ENCODE measurements around the gene DUOXA1. TPM values are rescaled to one million over a fixed set of nuclear protein-coding genes. Genes with fewer than 3 reads are reported as not detected.

DUOXA1 gene
- total and polyA plus RNA-seq, 9 of the 15 experiments (the other 6 are each of a cell fraction or from before 2014, with no cell fraction given): 0.17 to 0.74 (median 0.24) TPM; not detected in 6

DNA sequence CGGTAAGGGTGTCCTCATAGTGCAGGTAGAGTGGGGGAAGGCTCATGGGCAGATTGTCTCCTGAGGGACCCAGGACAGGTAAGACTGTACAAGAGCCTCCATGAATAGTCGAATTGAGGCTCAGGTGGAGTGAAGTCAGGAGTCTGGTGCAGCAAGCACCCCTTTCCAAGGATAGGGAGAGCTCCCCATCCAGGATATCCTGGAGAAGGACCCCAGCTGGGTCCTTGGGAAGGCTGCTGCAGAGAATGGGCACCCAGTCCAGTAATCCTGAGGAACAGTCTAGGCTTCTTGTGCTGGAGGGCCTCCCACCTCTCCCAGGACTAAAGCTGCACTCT, 15.0 kb downstream of the DUOXA1 start:
- Histone ChIP-seq H3K27me3 (ENCODE audit: control insufficient read depth in 2 of 2, insufficient read depth in 2 of 2, low read length in 2 of 2) (peaks cover 2 to 19% of the 10 kb centered on the region in 2 experiments; a peak in 3 of 5 replicates), H3K9me1 (ENCODE audit: control insufficient read depth, insufficient read depth, low read length) (no peaks in the 10 kb centered on the region), H3K9ac (ENCODE audit: insufficient read depth in 1 of 2, low read depth in 2 of 2, low read length in 2 of 2) (no peak overlapping the region), H2AFZ (ENCODE audit: low read depth, low read length) (no peak overlapping the region), H3K27ac (ENCODE audit: extremely low read depth, low read depth, low read length) (no peak overlapping the region), H3K4me3 (no peak overlapping the region), H4K20me1 (replicated peaks; ENCODE audit: control insufficient read depth, insufficient read depth, low read length) (no peaks in the 10 kb centered on the region), H3K4me1 (replicated peaks in 1 of 2; ENCODE audit: control insufficient read depth in 2 of 2, insufficient read depth in 2 of 2, low read length in 2 of 2) (peaks cover 0 to 32% of the 10 kb centered on the region in 2 experiments; a peak in 3 of 5 replicates), H3K79me2 (ENCODE audit: control insufficient read depth, insufficient read depth, low read length) (no peaks in the 10 kb centered on the region), H3K4me2 (ENCODE audit: insufficient read depth, low read length) (no peak overlapping the region), H3K36me3 (ENCODE audit: control insufficient read depth, insufficient read depth, low read length) (no peaks in the 10 kb centered on the region), H3K9me3 (replicated peaks; ENCODE audit: control insufficient read depth, insufficient read depth, low read depth, low read length) (no peaks in the 10 kb centered on the region)
- WGBS (ENCODE audit: insufficient coverage, low coverage, missing lambda C conversion rate): 9% methylated on average over 2 of the region's 2 CpGs
- BruUV-seq (replicated peaks): no TSS peak
- in situ Hi-C loops (cut with MboI): loop anchor here (25.0 kb wide), 1 partner anchor 152 kb away; the partner anchor contains the start of gene TERB2
- FAIRE-seq: no peak
- ChIA-PET CTCF (ENCODE audit: low intra/inter-chr PET ratio) (no interaction called here), POLR2A (interaction anchor here (0.7 kb wide), 1 partner anchor 46 kb away, joined by 3 read pairs; no protein-coding TSS in a partner anchor)
- no peak for ATAC-seq
- DNase-seq (ENCODE audit: extremely low read depth in 1 of 4, low spot score in 3 of 4): no peak
- TF ChIP-seq SP2 (IDR thresholded peaks at IDR 0.05; ENCODE audit: extremely low read depth, low read depth, low read length, poor library complexity, severe bottlenecking): no peak
- TF ChIP-seq ZSCAN29 (IDR thresholded peaks at IDR 0.05): no peak
- no peak for TF ChIP-seq RAD51 (IDR thresholded peaks at IDR 0.05; ENCODE audit: borderline replicate concordance, low read depth)
- TF ChIP-seq, protein P1, sequence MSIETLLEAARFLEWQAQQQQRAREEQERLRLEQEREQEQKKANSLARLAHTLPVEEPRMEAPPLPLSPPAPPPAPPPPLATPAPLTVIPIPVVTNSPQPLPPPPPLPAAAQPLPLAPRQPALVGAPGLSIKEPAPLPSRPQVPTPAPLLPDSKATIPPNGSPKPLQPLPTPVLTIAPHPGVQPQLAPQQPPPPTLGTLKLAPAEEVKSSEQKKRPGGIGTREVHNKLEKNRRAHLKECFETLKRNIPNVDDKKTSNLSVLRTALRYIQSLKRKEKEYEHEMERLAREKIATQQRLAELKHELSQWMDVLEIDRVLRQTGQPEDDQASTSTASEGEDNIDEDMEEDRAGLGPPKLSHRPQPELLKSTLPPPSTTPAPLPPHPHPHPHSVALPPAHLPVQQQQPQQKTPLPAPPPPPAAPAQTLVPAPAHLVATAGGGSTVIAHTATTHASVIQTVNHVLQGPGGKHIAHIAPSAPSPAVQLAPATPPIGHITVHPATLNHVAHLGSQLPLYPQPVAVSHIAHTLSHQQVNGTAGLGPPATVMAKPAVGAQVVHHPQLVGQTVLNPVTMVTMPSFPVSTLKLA (conservative IDR thresholded peaks at IDR 0.05): no peak
- TF ChIP-seq ZNF23 (CRISPR knock-in tag; IDR thresholded peaks at IDR 0.05): no peak
- no peak for TF ChIP-seq FOXJ2 (tag; IDR thresholded peaks at IDR 0.05)
- no peak for TF ChIP-seq ATF2 (CRISPR knock-in tag; IDR thresholded peaks at IDR 0.05)
- TF ChIP-seq, protein P2, sequence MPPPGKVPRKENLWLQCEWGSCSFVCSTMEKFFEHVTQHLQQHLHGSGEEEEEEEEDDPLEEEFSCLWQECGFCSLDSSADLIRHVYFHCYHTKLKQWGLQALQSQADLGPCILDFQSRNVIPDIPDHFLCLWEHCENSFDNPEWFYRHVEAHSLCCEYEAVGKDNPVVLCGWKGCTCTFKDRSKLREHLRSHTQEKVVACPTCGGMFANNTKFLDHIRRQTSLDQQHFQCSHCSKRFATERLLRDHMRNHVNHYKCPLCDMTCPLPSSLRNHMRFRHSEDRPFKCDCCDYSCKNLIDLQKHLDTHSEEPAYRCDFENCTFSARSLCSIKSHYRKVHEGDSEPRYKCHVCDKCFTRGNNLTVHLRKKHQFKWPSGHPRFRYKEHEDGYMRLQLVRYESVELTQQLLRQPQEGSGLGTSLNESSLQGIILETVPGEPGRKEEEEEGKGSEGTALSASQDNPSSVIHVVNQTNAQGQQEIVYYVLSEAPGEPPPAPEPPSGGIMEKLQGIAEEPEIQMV (tag; conservative IDR thresholded peaks at IDR 0.05; ENCODE audit: low read depth): no peak
- intact Hi-C loops (cut with micrococcal nuclease): no loop called here
